Neuronal stem cell (in vitro differentiated cells): ENCODE data around the gene SESN3.

Source experiments
- DNase-seq: peaks from one replicate; pipeline ENCODE4 v3.0.0-alpha.2; 2013; ENCODE audit warnings: low spot score
- H2AFZ ChIP-seq: one replicate; pipeline ENCODE4 v1.6.1; 2013; ENCODE audit warnings: mild to moderate bottlenecking, low read length, inconsistent platforms
- H2AK5ac ChIP-seq: 2 replicates; pipeline ENCODE4 v1.6.1; 2013; ENCODE audit warnings: low read depth, mild to moderate bottlenecking, inconsistent platforms, low read length, moderate library complexity, mixed read lengths
- H2BK120ac ChIP-seq: 2 replicates; pipeline ENCODE4 v1.6.1; 2013; ENCODE audit warnings: low read depth, mild to moderate bottlenecking, inconsistent platforms, low read length, moderate library complexity, mixed read lengths
- H2BK12ac ChIP-seq: one replicate; pipeline ENCODE4 v1.6.1; 2013; ENCODE audit warnings: low read length, inconsistent platforms
- H2BK15ac ChIP-seq: 2 replicates; pipeline ENCODE4 v1.6.1; 2013; ENCODE audit warnings: mild to moderate bottlenecking, low read length, inconsistent platforms, mixed read lengths
- H2BK5ac ChIP-seq: one replicate; pipeline ENCODE4 v1.6.1; 2013; ENCODE audit warnings: inconsistent platforms, mild to moderate bottlenecking, low read length, moderate library complexity
- H3K14ac ChIP-seq: one replicate; pipeline ENCODE4 v1.6.1; 2013; ENCODE audit warnings: low read length, inconsistent platforms
- H3K18ac ChIP-seq: 2 replicates; pipeline ENCODE4 v1.6.1; 2013; ENCODE audit warnings: low read length, inconsistent platforms
- H3K23ac ChIP-seq: 2 replicates; pipeline ENCODE4 v1.6.1; 2013; ENCODE audit warnings: low read depth, mild to moderate bottlenecking, mixed read lengths, low read length, inconsistent platforms; ENCODE audit not compliant: poor library complexity
- H3K27ac ChIP-seq: replicated peaks from 3 replicates; pipeline ENCODE4 v1.5.1; 2013; ENCODE audit warnings: low read length, inconsistent platforms
- H3K27me3 ChIP-seq, 3 experiments: 2 replicates each; pipeline ENCODE4 v1.6.1; 2013; ENCODE audit warnings: low read length in 3 of 3, mild to moderate bottlenecking in 2 of 3, inconsistent platforms in 1 of 3, low read depth in 1 of 3, mixed read lengths in 1 of 3, moderate library complexity in 1 of 3; ENCODE audit not compliant: control insufficient read depth in 3 of 3, insufficient read depth in 3 of 3
- H3K36me3 ChIP-seq, 2 donors: replicated peaks in 1 of 2; 2 replicates each; pipeline ENCODE4 v1.6.1; 2013; ENCODE audit warnings: low read length in 2 of 2; ENCODE audit not compliant: control insufficient read depth in 2 of 2, insufficient read depth in 2 of 2
- H3K4ac ChIP-seq: 2 replicates; pipeline ENCODE4 v1.6.1; 2013; ENCODE audit warnings: inconsistent platforms, mild to moderate bottlenecking, low read length, moderate library complexity
- H3K4me1 ChIP-seq, 2 donors: 1 replicate in 1 of 2; 2 replicates in 1 of 2; pipeline ENCODE4 v1.6.1; 2013; ENCODE audit warnings: low read length in 2 of 2, low read depth in 1 of 2; ENCODE audit not compliant: control insufficient read depth in 2 of 2, insufficient read depth in 1 of 2
- H3K4me2 ChIP-seq: one replicate; pipeline ENCODE4 v1.6.1; 2013; ENCODE audit warnings: mild to moderate bottlenecking, low read length, inconsistent platforms; ENCODE audit not compliant: insufficient read depth, poor library complexity, severe bottlenecking
- H3K4me3 ChIP-seq, 2 donors: 2 replicates each; pipeline ENCODE4 v1.5.1; 2013; ENCODE audit warnings: low read length in 2 of 2, mild to moderate bottlenecking in 2 of 2, inconsistent platforms in 1 of 2, moderate library complexity in 1 of 2
- H3K79me1 ChIP-seq: one replicate; pipeline ENCODE4 v1.6.1; 2013; ENCODE audit warnings: low read depth, mild to moderate bottlenecking, inconsistent platforms, low read length, moderate library complexity
- H3K9ac ChIP-seq: one replicate; pipeline ENCODE4 v1.6.1; 2013; ENCODE audit warnings: mild to moderate bottlenecking, low read depth, low read length, inconsistent platforms; ENCODE audit not compliant: poor library complexity
- H3K9me3 ChIP-seq, 2 donors: replicated peaks in 1 of 2; 2 replicates each; pipeline versions ENCODE3 to v1.6.1; 2013; ENCODE audit warnings: low read length in 2 of 2, mild to moderate bottlenecking in 2 of 2, inconsistent platforms in 1 of 2, low read depth in 1 of 2, mixed read lengths in 1 of 2, moderate library complexity in 1 of 2; ENCODE audit not compliant: control insufficient read depth in 2 of 2, insufficient read depth in 1 of 2
- H4K8ac ChIP-seq: one replicate; pipeline ENCODE4 v1.6.1; 2013; ENCODE audit warnings: low read depth, mild to moderate bottlenecking, inconsistent platforms, low read length, moderate library complexity
- H4K91ac ChIP-seq: one replicate; pipeline ENCODE4 v1.6.1; 2013; ENCODE audit warnings: low read length, low read depth, mild to moderate bottlenecking, inconsistent platforms; ENCODE audit not compliant: poor library complexity
- WGBS, 2 donors: extraction: QIAGEN DNeasy Blood & Tissue Kit; methylation state at CpG; one replicate each; pipeline ENCODE4 v1.1.7; 2013; ENCODE audit warnings: missing lambda C conversion rate in 2 of 2, mixed read lengths in 1 of 2; ENCODE audit not compliant: insufficient read length in 2 of 2, insufficient replicate concordance in 1 of 2; ENCODE audit errors: extremely low coverage in 2 of 2; 5-methylcytosine and 5-hydroxymethylcytosine counted together

Gene SESN3

DNA sequence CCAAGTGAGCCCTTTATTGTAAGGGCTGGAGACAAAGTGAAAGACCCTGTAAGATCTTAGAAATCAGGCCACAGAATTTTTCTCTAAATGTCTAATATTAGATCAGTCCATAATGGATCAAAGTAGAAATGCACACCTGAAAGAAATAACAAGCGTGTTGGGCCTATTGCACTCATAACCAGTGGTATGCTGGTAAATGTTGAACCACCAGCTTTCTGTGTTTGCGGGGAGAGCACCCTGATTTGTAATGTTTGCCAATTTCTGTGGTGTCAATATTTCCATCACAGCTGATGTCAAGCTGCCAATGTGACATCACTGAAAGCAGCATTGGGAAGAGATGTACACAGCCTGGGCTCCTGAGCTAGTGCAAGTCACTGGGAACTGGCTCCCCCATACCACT is 95.1 kb downstream of the SESN3 start:
- Histone ChIP-seq H2AFZ (no peak overlapping the region), H3K27ac (no peak overlapping the region), H3K18ac (no peak overlapping the region), H3K4me1 (no peaks in the 10 kb centered on the region), H3K4me2 (no peak overlapping the region), H2BK120ac (no peak overlapping the region), H2AK5ac (no peak overlapping the region), H3K4me3 (no peak overlapping the region), H3K36me3 (no peaks in the 10 kb centered on the region), H3K79me1 (no peaks in the 10 kb centered on the region), H2BK12ac (no peak overlapping the region), H3K9me3 (no peaks in the 10 kb centered on the region), H2BK15ac (no peak overlapping the region), H3K4ac (no peak overlapping the region), H3K27me3 (no peaks in the 10 kb centered on the region), H3K23ac (no peak overlapping the region), H2BK5ac (no peak overlapping the region), H4K8ac (no peak overlapping the region), H3K14ac (no peak overlapping the region), H4K91ac (no peak overlapping the region), H3K9ac (no peak overlapping the region)
- no peak for DNase-seq
- no CpG with 5 or more reads among the region's 2 CpGs for WGBS, 2 donors

DNA sequence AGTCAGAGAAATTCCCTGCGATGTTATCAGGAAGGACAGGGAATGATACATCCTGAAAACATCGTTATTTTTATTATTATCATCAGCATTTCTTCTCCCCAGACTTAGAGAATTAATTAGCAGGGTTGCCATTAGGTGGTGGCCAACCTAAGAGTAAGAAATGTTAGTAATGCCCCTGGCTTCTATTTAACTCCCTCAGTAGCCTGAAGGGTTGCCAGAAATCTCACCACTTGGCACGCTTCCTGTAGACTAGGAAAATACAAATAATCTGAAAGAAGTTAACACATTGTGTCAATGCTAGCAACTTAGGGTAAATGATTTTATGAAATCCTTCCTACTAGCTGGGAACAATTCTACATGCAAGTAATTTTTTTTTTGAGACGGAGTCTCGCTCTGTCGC is 95.8 kb downstream of the SESN3 start:
- H2BK120ac ChIP-seq, result no peak overlapping the region
- no peaks in the 10 kb centered on the region for H3K36me3 ChIP-seq
- no peak overlapping the region for H3K27ac ChIP-seq
- no peak overlapping the region for H3K4me3 ChIP-seq
- H2BK5ac ChIP-seq, result no peak overlapping the region
- no peak overlapping the region for H3K18ac ChIP-seq
- no peaks in the 10 kb centered on the region for H3K27me3 ChIP-seq
- H3K79me1 ChIP-seq, result no peaks in the 10 kb centered on the region
- H3K4me1 ChIP-seq, result no peaks in the 10 kb centered on the region
- no peak overlapping the region for H2AK5ac ChIP-seq
- no peak overlapping the region for H2BK12ac ChIP-seq
- no peak for DNase-seq
- H3K9me3 ChIP-seq, result no peaks in the 10 kb centered on the region
- H2BK15ac ChIP-seq, result no peak overlapping the region
- no peak overlapping the region for H3K14ac ChIP-seq
- no peak overlapping the region for H2AFZ ChIP-seq
- no peak overlapping the region for H3K4me2 ChIP-seq
- H3K9ac ChIP-seq, result no peak overlapping the region
- H3K4ac ChIP-seq, result no peak overlapping the region
- H3K23ac ChIP-seq, result no peak overlapping the region
- H4K8ac ChIP-seq, result no peak overlapping the region
- H4K91ac ChIP-seq, result no peak overlapping the region
- no CpG with 5 or more reads among the region's 6 CpGs for WGBS, 2 donors

DNA sequence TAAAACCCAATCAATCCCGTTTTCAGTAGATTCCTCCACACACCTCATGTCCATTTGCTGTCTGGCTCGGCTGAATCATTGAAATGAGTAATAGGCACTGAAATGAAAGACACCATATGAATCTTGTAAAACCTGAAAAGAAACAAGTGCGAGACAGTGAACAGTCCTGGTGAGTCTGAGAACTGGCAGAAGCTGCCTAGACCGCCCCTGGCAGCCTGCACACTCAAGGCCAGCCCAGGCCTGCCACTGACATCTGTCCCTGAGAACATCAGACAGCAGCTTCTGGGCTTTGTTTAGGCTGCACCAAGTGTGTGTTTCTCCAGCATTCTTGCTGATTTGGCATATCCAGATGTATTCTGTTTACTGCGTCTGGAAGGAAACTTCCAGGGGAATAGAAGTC is 96.5 kb downstream of the SESN3 start:
- Histone ChIP-seq H3K4ac (no peak overlapping the region), H3K79me1 (no peaks in the 10 kb centered on the region), H2AK5ac (no peak overlapping the region), H2BK5ac (no peak overlapping the region), H3K4me1 (no peaks in the 10 kb centered on the region), H3K9ac (no peak overlapping the region), H3K36me3 (no peaks in the 10 kb centered on the region), H3K27me3 (no peaks in the 10 kb centered on the region), H3K27ac (no peak overlapping the region), H3K4me3 (no peak overlapping the region), H2BK15ac (no peak overlapping the region), H4K8ac (no peak overlapping the region), H2BK12ac (no peak overlapping the region), H3K23ac (no peak overlapping the region), H2AFZ (no peak overlapping the region), H3K18ac (no peak overlapping the region), H3K9me3 (no peaks in the 10 kb centered on the region), H4K91ac (no peak overlapping the region), H3K4me2 (no peak overlapping the region), H2BK120ac (no peak overlapping the region), H3K14ac (no peak overlapping the region)
- DNase-seq, result no peak
- no CpG with 5 or more reads among the region's 5 CpGs for WGBS, 2 donors

DNA sequence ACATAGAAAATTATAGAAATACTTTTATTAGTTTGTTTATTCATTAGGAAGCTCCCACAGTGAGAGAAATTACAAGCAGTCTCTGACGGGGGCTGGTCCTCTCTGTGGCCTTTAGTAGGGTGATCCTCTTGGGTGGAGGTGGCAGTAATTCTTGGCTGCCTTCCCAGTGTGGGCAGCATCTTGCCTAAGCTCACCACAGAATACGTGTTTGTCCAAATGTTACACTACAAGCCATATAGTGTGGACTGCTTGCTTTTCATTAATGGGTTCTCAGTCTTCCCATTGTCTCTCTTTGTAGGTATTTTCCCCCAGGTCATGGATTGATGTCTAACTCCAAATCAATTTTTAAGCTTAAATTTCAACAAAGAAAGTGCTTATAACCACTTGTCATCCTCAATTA is 98.0 kb downstream of the SESN3 start:
- Histone ChIP-seq H3K4ac (no peak overlapping the region), H3K4me3 (no peak overlapping the region), H3K79me1 (no peaks in the 10 kb centered on the region), H4K91ac (no peak overlapping the region), H3K9ac (no peak overlapping the region), H3K9me3 (no peaks in the 10 kb centered on the region), H2BK15ac (no peak overlapping the region), H3K27ac (no peak overlapping the region), H4K8ac (no peak overlapping the region), H2BK12ac (no peak overlapping the region), H3K36me3 (peaks cover 0 to 2% of the 10 kb centered on the region in 2 donors), H2AFZ (no peak overlapping the region), H3K4me2 (no peak overlapping the region), H3K23ac (no peak overlapping the region), H2BK5ac (no peak overlapping the region), H3K14ac (no peak overlapping the region), H2AK5ac (no peak overlapping the region), H3K18ac (no peak overlapping the region), H3K4me1 (no peaks in the 10 kb centered on the region), H3K27me3 (no peaks in the 10 kb centered on the region), H2BK120ac (no peak overlapping the region)
- WGBS, 2 donors, result no CpG with 5 or more reads among the region's 2 CpGs
- DNase-seq, result no peak
